SK-N-MC (cell line): ENCODE data around the gene LNPK.

Source experiments
- EZH2 ChIP-seq: fragments of 200-600 bp; sonication (generic); IDR thresholded peaks from one replicate; pipeline ENCODE4 v1.6.1; 2017; ENCODE audit warnings: antibody characterized with exemption
- FOXP2 ChIP-seq: optimal IDR thresholded peaks from 2 replicates; pipeline ENCODE3; 2011; ENCODE audit warnings: mild to moderate bottlenecking, moderate library complexity; ENCODE audit not compliant: insufficient read depth; ENCODE audit errors: extremely low read length, control extremely low read depth
- POLR2AphosphoS5 ChIP-seq: IDR thresholded peaks from 2 replicates; pipeline ENCODE4 v1.6.1; 2012; ENCODE audit warnings: mild to moderate bottlenecking, low read depth, low read length, borderline replicate concordance

GRCh38 chr2:175965773-175966172 is 36.3 kb downstream of the LNPK start:
- TF ChIP-seq POLR2AphosphoS5 (no peak), EZH2 (no peak), FOXP2 (no peak)
